HTERT RPE-1 (cell line): ENCODE measurements around the gene GRAMD2A.

Source experiments
- in situ Hi-C: fragments of 300-500 bp; cut with MboI; formaldehyde crosslinking; loops from 4 replicates; pipeline ENCODE4 v1.14.3; 2020; ENCODE audit warnings: low sequenced_read_pairs

Gene GRAMD2A

GRCh38 chr15:72169236-72169920, 28.2 kb downstream of the GRAMD2A start:
- in situ Hi-C loops: no loop called here

- in situ Hi-C loops: no loop called here
These were observed 28.8 kb downstream of the GRAMD2A start for GRCh38 chr15:72168808-72169190.

DNA sequence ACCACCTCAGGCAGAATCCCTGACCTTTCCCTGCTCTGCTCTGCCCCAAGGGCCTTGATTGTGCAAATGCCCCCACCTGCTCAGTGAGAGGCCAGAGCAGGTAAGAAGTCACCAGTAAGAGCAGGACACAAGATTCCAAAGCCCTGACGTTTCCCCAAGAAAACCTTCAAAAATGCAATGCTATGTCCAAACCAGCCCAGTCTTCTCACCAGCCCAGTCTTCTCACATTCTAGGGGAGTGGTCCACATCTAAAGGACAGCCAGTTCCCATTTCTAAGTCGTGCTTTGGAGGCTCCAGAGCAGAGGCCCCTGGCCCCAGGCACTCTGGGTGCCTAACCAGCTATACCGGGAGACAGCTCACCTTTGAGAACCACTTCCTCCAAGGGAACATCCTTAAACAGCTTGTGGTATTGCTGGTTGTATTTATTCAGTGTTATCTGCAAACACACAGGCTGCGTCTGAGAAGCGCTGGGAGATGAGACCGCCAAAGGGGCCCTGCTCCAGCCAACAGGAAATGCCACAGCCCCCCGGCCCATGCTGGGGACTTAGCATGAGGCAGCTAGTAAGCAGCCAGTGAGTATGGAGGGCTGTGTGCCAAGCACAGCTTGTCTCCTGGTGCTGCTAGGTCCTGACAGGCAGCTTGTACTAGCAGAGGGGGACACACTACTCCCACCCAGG, 29.3 kb downstream of the GRAMD2A start:
- in situ Hi-C loops: no loop called here

DNA sequence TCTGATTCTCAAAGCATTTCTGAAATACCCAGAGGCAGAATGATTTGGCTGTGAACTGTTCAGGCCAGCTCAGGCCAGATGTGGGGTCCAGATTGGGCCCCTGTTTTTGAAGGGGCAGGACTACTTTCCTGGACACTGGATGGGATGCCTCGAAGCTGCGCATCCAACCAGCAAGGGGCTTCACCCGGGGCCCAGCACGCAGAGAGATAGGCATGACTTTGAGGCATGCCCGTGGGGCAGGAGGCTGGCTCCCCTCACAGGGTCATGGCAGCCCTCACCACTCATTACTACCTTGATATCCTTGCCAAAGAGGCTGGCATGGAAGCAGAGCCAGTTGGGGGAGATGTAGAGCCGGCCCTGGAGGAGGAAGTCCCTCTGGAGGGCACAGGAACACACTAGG, 30.1 kb downstream of the GRAMD2A start:
- in situ Hi-C loops: no loop called here

GRCh38 chr15:72166716-72167417, 30.7 kb downstream of the GRAMD2A start:
- in situ Hi-C loops: no loop called here

DNA sequence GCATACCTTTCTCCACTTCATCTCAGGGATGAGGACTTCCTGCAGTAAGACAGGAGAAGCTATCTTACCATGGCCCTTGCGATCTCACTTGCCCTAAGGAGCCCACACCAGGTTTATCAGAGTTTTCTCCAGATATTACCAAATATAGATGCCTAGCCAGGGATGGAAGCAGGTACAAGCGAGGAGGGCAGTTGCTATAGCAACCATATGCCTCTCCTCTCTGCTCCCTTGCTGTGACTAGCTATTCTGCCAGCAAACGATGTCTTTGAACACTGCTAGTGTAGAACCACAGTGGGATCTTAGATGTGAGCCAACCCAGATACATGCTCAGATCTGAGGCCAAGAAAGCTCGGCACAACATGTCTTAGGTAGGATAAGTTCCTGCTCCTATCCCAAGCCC, 33.9 kb downstream of the GRAMD2A start:
- in situ Hi-C loops: no loop called here

GRCh38 chr15:72162569-72162968, 35.0 kb downstream of the GRAMD2A start:
- in situ Hi-C loops: no loop called here

GRCh38 chr15:72161361-72162132, 36.0 kb downstream of the GRAMD2A start:
- in situ Hi-C loops: no loop called here

DNA sequence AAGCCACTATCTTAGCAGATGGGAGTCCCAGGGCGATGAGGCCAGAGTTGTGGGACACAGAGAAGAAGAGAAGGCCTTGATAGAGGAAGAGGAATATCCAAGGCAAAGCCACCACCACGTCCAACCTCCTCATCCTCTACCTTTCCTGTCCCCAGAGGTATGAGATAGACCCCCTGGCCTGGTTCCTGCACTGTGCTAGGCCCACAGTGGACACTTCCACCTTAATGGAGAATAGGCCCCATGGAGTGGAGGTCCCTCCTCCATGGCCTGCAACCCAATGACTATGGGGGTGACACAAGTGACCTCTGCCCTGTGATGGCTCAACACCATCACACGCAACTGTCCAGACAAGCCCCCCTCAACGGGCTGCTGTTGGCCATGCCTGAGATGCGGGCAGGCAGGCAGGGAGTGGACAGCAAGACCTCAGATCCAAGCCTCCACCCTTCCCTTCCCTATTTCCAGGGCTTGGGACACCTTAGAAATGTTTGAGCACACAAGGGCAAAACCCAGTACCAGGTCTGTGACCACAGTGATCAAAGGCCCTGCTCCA, 36.8 kb downstream of the GRAMD2A start:
- in situ Hi-C loops: no loop called here

GRCh38 chr15:72156928-72157327, 40.7 kb downstream of the GRAMD2A start:
- in situ Hi-C loops: no loop called here

- in situ Hi-C loops: no loop called here
These were observed 41.7 kb downstream of the GRAMD2A start for GRCh38 chr15:72155635-72156616.

DNA sequence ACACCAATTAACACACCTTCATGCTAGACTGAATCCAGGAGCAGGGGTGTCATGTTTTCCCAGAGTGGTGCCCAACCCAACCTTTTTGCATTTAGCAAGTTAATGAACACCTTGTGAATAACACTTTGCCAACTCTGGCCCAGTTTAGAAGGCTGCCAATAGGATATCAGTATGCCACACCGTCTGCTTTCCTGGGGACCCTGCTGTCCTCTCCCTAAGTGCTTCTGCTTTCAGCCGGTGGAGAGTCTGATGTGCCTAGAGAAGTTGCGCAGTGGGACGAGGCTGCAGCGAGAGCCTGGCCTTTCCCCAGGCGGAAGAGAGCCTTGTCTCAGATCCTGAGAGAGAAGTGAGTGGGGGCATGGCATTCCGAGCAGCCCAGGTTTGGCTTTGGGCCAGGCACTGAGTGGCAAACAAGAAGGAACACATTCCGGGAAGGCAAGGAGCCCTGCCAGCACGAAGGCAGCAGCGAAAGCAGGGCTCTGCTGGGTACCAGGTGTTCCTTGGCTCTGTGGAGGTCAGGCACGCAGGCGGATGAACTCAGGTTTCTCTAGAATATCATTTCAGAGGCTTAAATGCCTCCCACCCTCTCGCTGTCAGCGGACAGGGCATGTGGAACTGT, 42.5 kb downstream of the GRAMD2A start:
- in situ Hi-C loops: no loop called here

DNA sequence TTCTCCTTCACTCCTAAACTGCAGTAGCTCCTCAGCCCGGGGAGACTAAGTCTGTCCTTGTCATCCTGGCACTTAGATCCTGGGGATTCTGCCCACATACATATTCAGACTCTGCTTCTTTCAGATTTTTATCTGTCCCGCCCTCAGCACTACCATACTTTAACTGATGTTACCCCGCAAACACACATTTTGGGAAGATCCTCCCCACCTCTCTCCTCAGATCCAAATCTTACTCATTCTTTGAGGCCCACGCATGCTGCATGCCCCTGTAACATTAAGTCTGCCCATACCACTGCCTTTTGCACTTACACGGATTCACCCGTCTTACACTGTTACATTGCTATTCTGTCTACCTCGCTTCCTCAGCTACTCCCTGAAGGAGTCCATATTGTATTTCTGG, 43.3 kb downstream of the GRAMD2A start:
- in situ Hi-C loops: no loop called here

DNA sequence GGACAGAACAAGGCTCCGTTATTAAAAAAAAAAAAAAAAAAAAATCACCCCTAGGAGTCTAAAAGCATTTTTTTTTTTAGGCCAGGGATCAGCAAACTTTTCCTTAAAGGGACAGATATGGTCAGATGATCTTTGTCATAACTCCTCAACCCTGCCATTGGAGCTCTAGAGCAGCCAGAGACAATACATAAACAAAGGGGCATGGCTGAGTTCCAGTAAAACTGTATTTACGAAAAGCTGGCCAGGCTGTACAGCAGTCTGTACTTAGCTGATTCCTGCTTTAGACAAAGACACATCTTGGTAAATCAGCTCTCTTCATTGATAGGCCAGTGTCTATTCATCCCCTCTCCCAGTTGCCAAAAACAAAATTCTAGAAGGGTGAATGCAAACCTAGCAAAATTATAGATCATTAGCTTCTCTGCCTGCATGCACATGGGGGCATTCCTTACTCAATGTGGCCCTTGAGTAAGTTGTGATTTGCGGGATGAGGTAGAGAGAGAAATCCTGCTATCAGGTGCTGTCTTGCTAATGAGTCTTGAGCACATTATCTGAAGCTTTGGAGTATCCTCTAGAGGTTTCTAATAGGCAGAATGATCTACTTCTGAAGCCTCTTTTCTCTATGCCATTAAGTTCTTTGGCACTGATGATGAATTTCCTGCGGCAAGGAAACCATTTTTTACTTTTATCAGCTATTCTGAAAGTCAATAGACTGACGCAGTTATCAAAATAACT, 44.2 kb downstream of the GRAMD2A start:
- in situ Hi-C loops: no loop called here

DNA sequence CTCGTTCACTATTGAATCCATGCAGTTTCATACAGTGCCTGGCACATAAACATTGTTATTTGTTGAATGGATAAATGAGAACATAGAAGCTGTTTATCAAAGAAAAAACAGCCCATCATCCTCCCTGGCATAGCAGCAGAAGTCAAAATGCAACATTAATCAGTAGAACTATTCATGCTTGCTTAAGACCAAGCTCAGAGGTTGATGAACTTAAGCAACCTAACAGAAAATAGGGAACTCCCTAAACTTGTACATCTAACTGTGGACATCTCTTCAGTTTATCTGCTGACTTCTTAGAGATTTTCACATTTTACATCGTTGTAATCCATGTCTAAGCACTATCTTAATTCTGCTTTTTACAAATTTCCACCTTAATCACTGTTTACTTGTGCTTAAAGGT, 50.2 kb downstream of the GRAMD2A start:
- in situ Hi-C loops: no loop called here

DNA sequence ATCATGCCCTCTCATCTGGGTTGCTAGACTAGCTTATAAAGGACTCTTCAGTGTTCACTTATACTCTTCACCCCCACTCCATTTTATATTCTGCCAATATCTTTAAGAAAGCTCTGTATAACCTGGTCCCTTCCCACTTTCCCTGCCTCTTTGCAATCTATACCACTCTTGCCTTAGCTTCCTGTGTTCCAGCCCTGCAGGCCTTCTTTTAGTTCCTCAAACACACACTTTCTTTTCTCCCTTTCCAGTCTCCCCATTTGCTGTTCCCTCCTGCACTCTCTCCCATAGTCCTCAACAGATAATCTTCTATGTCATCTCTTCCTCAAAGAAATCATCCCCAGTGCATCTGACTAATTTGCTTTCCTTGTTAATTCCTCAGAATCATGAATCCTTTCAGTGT, 50.7 kb downstream of the GRAMD2A start:
- in situ Hi-C loops: no loop called here

DNA sequence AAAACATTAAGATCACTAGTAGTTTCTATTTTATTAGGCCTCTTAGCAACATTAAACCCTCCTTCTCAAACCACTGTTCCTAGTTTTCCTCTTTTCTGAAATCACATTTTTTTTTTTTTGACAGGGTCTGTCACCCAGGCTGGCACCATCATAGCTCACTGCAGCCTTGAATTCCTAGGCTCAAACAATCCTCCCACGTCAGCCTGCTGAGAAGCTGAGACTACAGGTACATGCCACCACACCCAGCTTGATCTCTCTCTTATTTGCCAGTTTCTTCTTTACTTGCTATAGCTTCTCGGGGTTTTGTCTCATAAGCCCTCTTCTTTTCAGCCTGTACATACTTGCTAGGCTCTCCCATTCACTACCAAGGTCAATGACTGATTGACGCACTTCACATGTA, 51.4 kb downstream of the GRAMD2A start:
- in situ Hi-C loops: no loop called here

- in situ Hi-C loops: no loop called here
These were observed 56.2 kb downstream of the GRAMD2A start for GRCh38 chr15:72141171-72142084.
